Gastroesophageal sphincter (tissue), 3 donors: ENCODE results near the gene CAMSAP3.

Experiments
- CTCF ChIP-seq, 4 experiments: fragments of 200-600 bp in 2 of 4; fragments of 450-650 bp in 2 of 4; sonication (generic) in 1 of 4; IDR thresholded peaks; one replicate each; pipeline ENCODE4 v1.5.1; 2017 to 2019; ENCODE audit warnings: antibody characterized with exemption in 4 of 4, mild to moderate bottlenecking in 2 of 4, moderate library complexity in 2 of 4
- EP300 ChIP-seq: sonication (generic); formaldehyde crosslinking; IDR thresholded peaks from one replicate; pipeline ENCODE4 v1.6.1; 2017; ENCODE audit warnings: antibody characterized with exemption, mild to moderate bottlenecking
- POLR2A ChIP-seq, 2 donors: fragments of 450-650 bp; IDR thresholded peaks; one replicate each; pipeline ENCODE4 v1.6.1; 2017; ENCODE audit warnings: antibody characterized with exemption in 2 of 2, mild to moderate bottlenecking in 2 of 2, moderate library complexity in 1 of 2

- TF ChIP-seq CTCF (IDR thresholded peaks at IDR 0.05) (no peak), EP300 (no peak), POLR2A (IDR thresholded peaks at IDR 0.05) (no peak)
Observed at GRCh38 chr19:7635670-7636069, 40.0 kb downstream of the CAMSAP3 start.
